H1 (cell line): ENCODE results near the gene KCNK2. TPM values are rescaled to one million over a fixed set of nuclear protein-coding genes. Genes with fewer than 3 reads are reported as not detected.

ENCODE experiments used
- CTCF ChIA-PET: fragments of 300-600 bp; sonication (Branson Sonifier 250); formaldehyde crosslinking; loops from one replicate; lab custom pipeline; 2021; ENCODE audit not compliant: partially characterized antibody; lab: Charles Lee
- POLR2A ChIA-PET: fragments of 300-600 bp; sonication (Branson Sonifier 250); formaldehyde crosslinking; loops from one replicate; lab custom pipeline; 2021; ENCODE audit warnings: inconsistent platforms; ENCODE audit not compliant: partially characterized antibody; lab: Charles Lee
- DNase-seq, 2 experiments: peaks; one replicate each; pipeline versions ENCODE4 v3.0.0 to v3.0.0-alpha.2; 2010 to 2022; ENCODE audit warnings: low spot score in 2 of 2, low read depth in 1 of 2, mixed read lengths in 1 of 2
- FAIRE-seq: peaks from 2 replicates; lab custom pipeline; 2011; peaks lifted over from hg19 to GRCh38; lab: Jason Lieb, UNC
- H2AFZ ChIP-seq: 2 replicates; pipeline ENCODE4 v1.8.1; 2012; ENCODE audit warnings: low read length, inconsistent platforms
- H2AK5ac ChIP-seq: 2 replicates; pipeline ENCODE4 v1.6.1; 2013; ENCODE audit warnings: low read depth, low read length
- H2BK120ac ChIP-seq: replicated peaks from 2 replicates; pipeline ENCODE3; 2013; ENCODE audit warnings: low read depth, low read length, inconsistent platforms
- H2BK12ac ChIP-seq: 2 replicates; pipeline ENCODE4 v1.6.1; 2013; ENCODE audit warnings: low read depth, low read length
- H2BK15ac ChIP-seq: 2 replicates; pipeline ENCODE4 v1.6.1; 2013; ENCODE audit warnings: low read length
- H2BK20ac ChIP-seq: 2 replicates; pipeline ENCODE4 v1.6.1; 2013; ENCODE audit warnings: low read length
- H2BK5ac ChIP-seq: 2 replicates; pipeline ENCODE4 v1.6.1; 2013; ENCODE audit warnings: low read depth, low read length
- H3K14ac ChIP-seq: 2 replicates; pipeline ENCODE4 v1.6.1; 2013; ENCODE audit warnings: inconsistent platforms; ENCODE audit not compliant: insufficient read length
- H3K18ac ChIP-seq: 2 replicates; pipeline ENCODE4 v1.6.1; 2013; ENCODE audit warnings: low read length; ENCODE audit errors: extremely low read depth
- H3K23ac ChIP-seq: 2 replicates; pipeline ENCODE4 v1.6.1; 2013; ENCODE audit warnings: inconsistent platforms; ENCODE audit not compliant: insufficient read length
- H3K23me2 ChIP-seq: 2 replicates; pipeline ENCODE4 v1.6.1; 2013; ENCODE audit warnings: low read depth, low read length
- H3K27ac ChIP-seq: 2 replicates; pipeline ENCODE4 v1.6.1; 2011; ENCODE audit warnings: low read depth, low read length, inconsistent platforms
- H3K27me3 ChIP-seq, 4 experiments: replicated peaks in 1 of 4; 1 replicate in 1 of 4; 2 replicates in 3 of 4; pipeline versions ENCODE4 v1.6.1 to v1.8.1; 2011 to 2013; ENCODE audit warnings: low read length in 3 of 4, mild to moderate bottlenecking in 3 of 4, inconsistent platforms in 2 of 4, mixed read lengths in 2 of 4, moderate library complexity in 1 of 4; ENCODE audit not compliant: control insufficient read depth in 3 of 4, insufficient read depth in 3 of 4; ENCODE audit errors: extremely low read depth in 1 of 4
- H3K36me3 ChIP-seq, 4 experiments: 2 replicates each; pipeline versions ENCODE4 v1.6.1 to v1.8.1; 2011 to 2013; ENCODE audit warnings: mild to moderate bottlenecking in 4 of 4, low read length in 3 of 4, moderate library complexity in 2 of 4, control low read depth in 1 of 4, inconsistent platforms in 1 of 4; ENCODE audit not compliant: insufficient read depth in 4 of 4, control insufficient read depth in 2 of 4
- H3K4ac ChIP-seq: replicated peaks from 2 replicates; pipeline ENCODE3; 2013; ENCODE audit warnings: low read length, low read depth, mixed read lengths, inconsistent platforms; ENCODE audit not compliant: insufficient read length
- H3K4me1 ChIP-seq, 4 experiments: replicated peaks in 1 of 4; 1 replicate in 1 of 4; 2 replicates in 3 of 4; pipeline versions ENCODE4 v1.6.1 to v1.8.1; 2011 to 2013; ENCODE audit warnings: low read length in 3 of 4, inconsistent platforms in 2 of 4, mixed read lengths in 1 of 4; ENCODE audit not compliant: insufficient read depth in 4 of 4, control insufficient read depth in 3 of 4
- H3K4me2 ChIP-seq, 2 experiments: 2 replicates each; pipeline versions ENCODE4 v1.6.1 to v1.8.1; 2011 to 2013; ENCODE audit warnings: low read depth in 2 of 2, low read length in 2 of 2, control low read depth in 1 of 2, inconsistent platforms in 1 of 2, mild to moderate bottlenecking in 1 of 2; ENCODE audit not compliant: insufficient read depth in 1 of 2
- H3K4me3 ChIP-seq, 4 experiments: fragments of 200-600, 300-600 bp in 1 of 4; sonication (generic), shearing (Covaris generic), sonication (Bioruptor Twin) in 1 of 4; 2 replicates each; pipeline versions ENCODE4 v1.5.1 to v1.8.1; 2011 to 2016; ENCODE audit warnings: low read length in 4 of 4, low read depth in 3 of 4, control low read depth in 2 of 4, inconsistent platforms in 2 of 4, mild to moderate bottlenecking in 2 of 4, mixed read lengths in 1 of 4, moderate library complexity in 1 of 4; ENCODE audit not compliant: insufficient read depth in 2 of 4; ENCODE audit errors: extremely low read depth in 1 of 4
- H3K56ac ChIP-seq: replicated peaks from 2 replicates; pipeline ENCODE3; 2013; ENCODE audit warnings: low read depth, mild to moderate bottlenecking, mixed read lengths, low read length, inconsistent platforms; ENCODE audit not compliant: insufficient read length
- H3K79me1 ChIP-seq: 2 replicates; pipeline ENCODE4 v1.6.1; 2013; ENCODE audit warnings: low read depth, low read length, control low read depth
- H3K79me2 ChIP-seq, 2 experiments: 2 replicates each; pipeline versions ENCODE4 v1.6.1 to v1.8.1; 2012 to 2013; ENCODE audit warnings: low read length in 2 of 2, mild to moderate bottlenecking in 2 of 2, inconsistent platforms in 1 of 2; ENCODE audit not compliant: insufficient read depth in 2 of 2, control insufficient read depth in 1 of 2
- H3K9ac ChIP-seq, 4 experiments: replicated peaks in 1 of 4; 1 replicate in 1 of 4; 2 replicates in 3 of 4; pipeline versions ENCODE4 v1.6.1 to v1.8.1; 2011 to 2013; ENCODE audit warnings: low read depth in 3 of 4, low read length in 3 of 4, control low read depth in 2 of 4, mild to moderate bottlenecking in 2 of 4, moderate library complexity in 2 of 4, inconsistent platforms in 1 of 4; ENCODE audit errors: extremely low read depth in 1 of 4
- H3K9me3 ChIP-seq, 2 experiments: 2 replicates each; pipeline versions ENCODE4 v1.6.1 to v1.8.1; 2012 to 2013; ENCODE audit warnings: mild to moderate bottlenecking in 2 of 2, moderate library complexity in 2 of 2, control low read depth in 1 of 2, inconsistent platforms in 1 of 2, low read depth in 1 of 2, low read length in 1 of 2, mixed read lengths in 1 of 2; ENCODE audit not compliant: insufficient read depth in 2 of 2
- H4K20me1 ChIP-seq, 2 experiments: replicated peaks in 1 of 2; 2 replicates each; pipeline versions ENCODE3 to v1.8.1; 2011 to 2013; ENCODE audit warnings: inconsistent platforms in 2 of 2, low read length in 2 of 2, mild to moderate bottlenecking in 1 of 2; ENCODE audit not compliant: insufficient read depth in 2 of 2, control insufficient read depth in 1 of 2
- H4K5ac ChIP-seq: 2 replicates; pipeline ENCODE4 v1.6.1; 2013; ENCODE audit warnings: low read length, low read depth, mixed read lengths, inconsistent platforms; ENCODE audit not compliant: insufficient read length
- H4K8ac ChIP-seq: 2 replicates; pipeline ENCODE4 v1.8.0; 2013; ENCODE audit warnings: mild to moderate bottlenecking, moderate library complexity, low read length, inconsistent platforms; ENCODE audit not compliant: insufficient read depth; ENCODE audit errors: extremely low read depth
- H4K91ac ChIP-seq: replicated peaks from 2 replicates; pipeline ENCODE3; 2013; ENCODE audit warnings: low read length, mixed read lengths, inconsistent platforms; ENCODE audit not compliant: insufficient read length
- CREB1 ChIP-seq: IDR thresholded peaks from 2 replicates; pipeline ENCODE4 v1.6.1; 2012; ENCODE audit warnings: inconsistent platforms
- CTBP2 ChIP-seq: IDR thresholded peaks from 2 replicates; pipeline ENCODE4 v1.7.0; 2011; ENCODE audit warnings: borderline replicate concordance, mild to moderate bottlenecking, moderate library complexity, mixed read lengths, low read length; ENCODE audit not compliant: insufficient read depth, insufficient read length
- JUN ChIP-seq: IDR thresholded peaks from 2 replicates; pipeline ENCODE4 v1.6.1; 2011; ENCODE audit warnings: low read depth, mild to moderate bottlenecking, improper control_type of control experiment, low read length
- JUND ChIP-seq: IDR thresholded peaks from 2 replicates; pipeline ENCODE4 v1.6.1; 2011; ENCODE audit warnings: mild to moderate bottlenecking, improper control_type of control experiment, low read length
- MAFK ChIP-seq: IDR thresholded peaks from 2 replicates; pipeline ENCODE4 v1.6.1; 2012; ENCODE audit warnings: low read depth, mild to moderate bottlenecking, improper control_type of control experiment, low read length
- NANOG ChIP-seq: IDR thresholded peaks from 2 replicates; pipeline ENCODE4 v1.6.1; 2011; ENCODE audit warnings: low read length, low read depth, mild to moderate bottlenecking, inconsistent platforms; ENCODE audit not compliant: insufficient read depth, poor library complexity, severe bottlenecking
- POU5F1 ChIP-seq: IDR thresholded peaks from 2 replicates; pipeline ENCODE4 v1.6.1; 2011; ENCODE audit warnings: low read depth, mild to moderate bottlenecking, low read length, moderate library complexity
- RXRA ChIP-seq: IDR thresholded peaks from 2 replicates; pipeline ENCODE4 v1.6.1; 2011; ENCODE audit warnings: low read depth, mild to moderate bottlenecking, low read length, moderate library complexity; ENCODE audit not compliant: insufficient read depth
- SIRT6 ChIP-seq: IDR thresholded peaks from one replicate; pipeline ENCODE4 v1.7.1; 2012; ENCODE audit warnings: low read length, inconsistent platforms
- SP4 ChIP-seq: IDR thresholded peaks from 2 replicates; pipeline ENCODE4 v1.6.1; 2012; ENCODE audit warnings: low read length, inconsistent platforms
- ZNF274 ChIP-seq: IDR thresholded peaks from 2 replicates; pipeline ENCODE4 v1.7.0; 2012; ENCODE audit warnings: low read length, borderline replicate concordance; ENCODE audit errors: extremely low read depth
- WGBS, 2 experiments: shearing (Covaris generic) in 1 of 2; methylation state at CpG; one replicate each; pipeline versions ENCODE4 v1.1.6 to v1.1.7; 2013 to 2015; ENCODE audit warnings: low lambda C conversion rate in 2 of 2, mixed read lengths in 2 of 2, inconsistent platforms in 1 of 2, low coverage in 1 of 2, missing lambda C conversion rate in 1 of 2; ENCODE audit not compliant: insufficient replicate concordance in 2 of 2, insufficient coverage in 1 of 2, insufficient read length in 1 of 2; ENCODE audit errors: extremely low coverage in 1 of 2, missing lambda C conversion rate in 1 of 2; 5-methylcytosine and 5-hydroxymethylcytosine counted together
- polyA plus RNA-seq, 7 experiments: library from polyadenylated mRNA; depleted of rRNA in 3 of 7; stranded (reverse) in 5 of 7; unstranded in 2 of 7; fragments of >200 nt in 5 of 7; fragments of 200-250 nt in 2 of 7; gene quantifications; 1 replicate in 5 of 7; 2 replicates in 1 of 7; 4 replicates in 1 of 7; pipeline versions ENCODE4 v1.2.1 to v1.2.3, GENCODE V29; 2011 to 2013; ENCODE audit warnings: missing spikeins in 2 of 7, mixed read lengths in 2 of 7
- total RNA-seq: library from RNA; stranded (reverse); fragmentation: NEBNext Ultra II Directional; extraction: Animal tissue kit (Norgen Biotek cat#: 25700); gene quantifications from 2 replicates; pipeline ENCODE4 v1.2.1, GENCODE V29; 2021
- TF ChIP-seq, protein P1 (sequence below), 3 experiments: IDR thresholded peaks; 1 replicate in 2 of 3; 2 replicates in 1 of 3; pipeline versions ENCODE4 v1.5.1 to v1.6.1; 2011; ENCODE audit warnings: low read length in 3 of 3, mild to moderate bottlenecking in 3 of 3, inconsistent platforms in 2 of 3, low read depth in 1 of 3, moderate library complexity in 1 of 3; ENCODE audit not compliant: insufficient read depth in 1 of 3; ENCODE audit errors: control extremely low read depth in 1 of 3

Gene KCNK2
- total and polyA plus RNA-seq, 2 of the 8 experiments (the other 6 are each of a cell fraction or from before 2014, with no cell fraction given), result 0.59 to 1.2 TPM

DNA sequence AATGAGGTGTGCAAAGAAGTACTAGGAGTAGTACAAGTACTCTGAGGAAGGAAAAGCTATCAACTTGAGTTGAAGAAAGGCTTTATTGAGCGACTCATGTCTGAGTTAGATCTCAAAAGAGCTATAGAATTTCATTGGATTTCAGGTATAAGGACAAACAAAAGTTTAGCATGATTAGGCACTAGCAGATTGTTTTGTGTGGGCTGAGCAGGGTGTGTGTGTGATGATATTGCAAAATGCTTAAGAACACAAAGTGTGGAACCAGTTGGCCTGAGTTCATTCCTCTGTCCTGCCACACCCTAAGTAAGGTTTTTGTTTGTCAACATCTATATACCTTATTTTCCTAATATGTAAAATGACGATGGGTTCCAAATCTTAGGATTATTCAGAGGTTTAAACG lies 158.9 kb downstream of the KCNK2 start:
- Histone ChIP-seq H3K27me3 (peaks cover 0 to 1% (median 0%) of the 10 kb centered on the region in 4 experiments; a peak in 2 of 7 replicates), H4K91ac (no peak overlapping the region), H3K4me2 (no peak overlapping the region), H3K23ac (no peak overlapping the region), H2BK15ac (no peak overlapping the region), H3K23me2 (no peaks in the 10 kb centered on the region), H3K4me1 (no peaks in the 10 kb centered on the region), H2BK5ac (no peak overlapping the region), H3K36me3 (no peaks in the 10 kb centered on the region), H2BK20ac (no peak overlapping the region), H4K20me1 (no peaks in the 10 kb centered on the region), H2AK5ac (no peak overlapping the region), H3K4ac (no peak overlapping the region), H3K14ac (no peak overlapping the region), H3K4me3 (no peak overlapping the region), H3K79me2 (no peaks in the 10 kb centered on the region), H3K27ac (no peak overlapping the region), H4K5ac (no peak overlapping the region), H4K8ac (no peak overlapping the region), H3K79me1 (no peaks in the 10 kb centered on the region), H2BK120ac (no peak overlapping the region), H3K56ac (no peak overlapping the region), H3K9me3 (no peaks in the 10 kb centered on the region), H3K18ac (no peak overlapping the region), H3K9ac (no peak overlapping the region), H2BK12ac (no peak overlapping the region), H2AFZ (no peak overlapping the region)
- no peak for FAIRE-seq
- no peak for DNase-seq
- 91% methylated on average over 3 of the region's 3 CpGs; no CpG with 5 or more reads in 1 of the 2 experiments for WGBS, 2 experiments
- ChIA-PET CTCF (no interaction called here), POLR2A (no interaction called here)
- no peak for TF ChIP-seq SP4
- TF ChIP-seq, protein P1, sequence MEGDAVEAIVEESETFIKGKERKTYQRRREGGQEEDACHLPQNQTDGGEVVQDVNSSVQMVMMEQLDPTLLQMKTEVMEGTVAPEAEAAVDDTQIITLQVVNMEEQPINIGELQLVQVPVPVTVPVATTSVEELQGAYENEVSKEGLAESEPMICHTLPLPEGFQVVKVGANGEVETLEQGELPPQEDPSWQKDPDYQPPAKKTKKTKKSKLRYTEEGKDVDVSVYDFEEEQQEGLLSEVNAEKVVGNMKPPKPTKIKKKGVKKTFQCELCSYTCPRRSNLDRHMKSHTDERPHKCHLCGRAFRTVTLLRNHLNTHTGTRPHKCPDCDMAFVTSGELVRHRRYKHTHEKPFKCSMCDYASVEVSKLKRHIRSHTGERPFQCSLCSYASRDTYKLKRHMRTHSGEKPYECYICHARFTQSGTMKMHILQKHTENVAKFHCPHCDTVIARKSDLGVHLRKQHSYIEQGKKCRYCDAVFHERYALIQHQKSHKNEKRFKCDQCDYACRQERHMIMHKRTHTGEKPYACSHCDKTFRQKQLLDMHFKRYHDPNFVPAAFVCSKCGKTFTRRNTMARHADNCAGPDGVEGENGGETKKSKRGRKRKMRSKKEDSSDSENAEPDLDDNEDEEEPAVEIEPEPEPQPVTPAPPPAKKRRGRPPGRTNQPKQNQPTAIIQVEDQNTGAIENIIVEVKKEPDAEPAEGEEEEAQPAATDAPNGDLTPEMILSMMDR (IDR thresholded peaks at IDR 0.05; ENCODE audit: control extremely low read depth in 1 of 3, insufficient read depth in 1 of 3, low read depth in 1 of 3, low read length in 3 of 3), result no peak
- TF ChIP-seq RXRA, result no peak
- no peak for TF ChIP-seq JUN
- TF ChIP-seq CREB1, result no peak
- no peak for TF ChIP-seq CTBP2
- TF ChIP-seq ZNF274, result no peak
- no peak for TF ChIP-seq POU5F1
- no peak for TF ChIP-seq NANOG
- TF ChIP-seq MAFK, result no peak
- no peak for TF ChIP-seq JUND
- TF ChIP-seq SIRT6, result no peak
